MCF 10A (cell line): ENCODE data around the gene ZNF688. TPM values are rescaled to one million over a fixed set of nuclear protein-coding genes. Genes with fewer than 3 reads are reported as not detected.
A peak's percentile ranks its signal among the peaks of the same experiment; 100 is the strongest.

Experiments used
- BruUV-seq: library from RNA; stranded (reverse); fragments of 400-500 nt; replicated peaks from 2 replicates; lab custom pipeline; 2021; lab: Mats Ljungman, UMichigan
- CTCF ChIA-PET: fragments of 300-600 bp; sonication (Branson Sonifier 250); formaldehyde crosslinking; extraction: SDS; loops from one replicate; lab custom pipeline; 2021; ENCODE audit warnings: antibody characterized with exemption, inconsistent platforms; lab: Yijun Ruan, JAX
- POLR2A ChIA-PET: fragments of 300-600, 350-650 bp; sonication (Branson Sonifier 250); formaldehyde crosslinking; extraction: SDS; loops from one replicate; lab custom pipeline; 2020; ENCODE audit warnings: antibody characterized with exemption, inconsistent platforms; lab: Yijun Ruan, JAX
- DNase-seq: peaks from one replicate; pipeline ENCODE4 v3.0.0-alpha.2; 2018; ENCODE audit not compliant: unreplicated experiment
- H3K27ac Mint-ChIP-seq: one replicate; pipeline ENCODE4 v1.8.0; 2022; ENCODE audit warnings: mild to moderate bottlenecking, low read depth, mixed read lengths; ENCODE audit not compliant: unreplicated experiment
- H3K27me3 Mint-ChIP-seq: one replicate; pipeline ENCODE4 v1.8.0; 2022; ENCODE audit warnings: mixed read lengths; ENCODE audit not compliant: insufficient read depth, unreplicated experiment
- H3K36me3 Mint-ChIP-seq: one replicate; pipeline ENCODE4 v1.8.0; 2022; ENCODE audit warnings: mild to moderate bottlenecking, moderate library complexity, mixed read lengths; ENCODE audit not compliant: insufficient read depth, unreplicated experiment
- H3K4me1 Mint-ChIP-seq: one replicate; pipeline ENCODE4 v1.8.0; 2022; ENCODE audit warnings: mixed read lengths; ENCODE audit not compliant: insufficient read depth, unreplicated experiment
- H3K4me3 Mint-ChIP-seq: one replicate; pipeline ENCODE4 v1.8.0; 2022; ENCODE audit warnings: mild to moderate bottlenecking, moderate library complexity, mixed read lengths; ENCODE audit not compliant: unreplicated experiment
- H3K9me3 Mint-ChIP-seq: one replicate; pipeline ENCODE4 v1.8.0; 2022; ENCODE audit warnings: mixed read lengths; ENCODE audit not compliant: unreplicated experiment
- CTCF ChIP-seq: fragments of 200-600 bp; IDR thresholded peaks from one replicate; pipeline ENCODE4 v1.8.0; 2022; ENCODE audit warnings: antibody characterized with exemption, mild to moderate bottlenecking; ENCODE audit not compliant: unreplicated experiment
- intact Hi-C: fragments of 100-400 bp; cut with micrococcal nuclease; formaldehyde crosslinking; loops from 2 replicates; pipeline ENCODE4 v1.14.1; 2022
- total RNA-seq: library from RNA; stranded (reverse); gene quantifications from 2 replicates; pipeline ENCODE4 v1.2.3, GENCODE V29; 2022

ZNF688 gene
- total RNA-seq, 1 experiment from 2014 or later, result 9.0 TPM

- Mint-ChIP-seq H3K36me3 (peaks cover 32% of the 10 kb centered on the region), H3K27me3 (no peaks in the 10 kb centered on the region), H3K27ac (no peak overlapping the region), H3K9me3 (no peaks in the 10 kb centered on the region), H3K4me1 (peaks cover 5% of the 10 kb centered on the region), H3K4me3 (peak overlapping the region; percentile 77)
- DNase-seq, result no peak
- CTCF ChIA-PET, result interaction anchor here (1.2 kb wide), 1 partner anchor 106 kb away, joined by 3 read pairs; no protein-coding TSS in a partner anchor
- POLR2A ChIA-PET, result interaction anchor here (2.8 to 4.5 kb wide), 3 partner anchors 16 to 28 kb away, joined by 38 to 104 read pairs (median 39); partner anchors contain the start of genes ZNF688, ZNF747 and ZNF768
- intact Hi-C loops, result no loop called here
- no peak for TF ChIP-seq CTCF
- BruUV-seq, result no TSS peak
Measured at GRCh38 chr16:30556125-30556473, 15.4 kb downstream of the ZNF688 start.

- H3K4me3 Mint-ChIP-seq, result peak overlapping the region; percentile 77
- H3K9me3 Mint-ChIP-seq, result no peaks in the 10 kb centered on the region
- CTCF ChIA-PET, result interaction anchor here (0.6 to 1.7 kb wide), 2 partner anchors 14 to 126 kb away, joined by 3 to 6 read pairs; partner anchors contain the start of gene DCTPP1
- POLR2A ChIA-PET, result interaction anchor here (4.5 kb wide), 1 partner anchor 21 kb away, joined by 104 read pairs; the partner anchor contains the start of gene ZNF747
- TF ChIP-seq CTCF, result no peak
- no peak for DNase-seq
- H3K27me3 Mint-ChIP-seq, result no peaks in the 10 kb centered on the region
- H3K27ac Mint-ChIP-seq, result no peak overlapping the region
- intact Hi-C loops, result no loop called here
- peaks cover 32% of the 10 kb centered on the region for H3K36me3 Mint-ChIP-seq
- no TSS peak for BruUV-seq
- peaks cover 5% of the 10 kb centered on the region for H3K4me1 Mint-ChIP-seq
Measured at GRCh38 chr16:30555315-30556124, 16.0 kb downstream of the ZNF688 start.

- no peak overlapping the region for H3K27ac Mint-ChIP-seq
- ChIA-PET POLR2A (interaction anchor here (0.7 to 1.0 kb wide), 4 partner anchors 18 to 125 kb away, joined by 3 to 5 read pairs (median 4); partner anchors contain the start of genes DCTPP1 and ZNF785), CTCF (interaction anchor here (0.6 to 1.7 kb wide), 4 partner anchors 14 to 135 kb away, joined by 3 to 6 read pairs (median 4); partner anchors contain the start of gene DCTPP1)
- H3K4me1 Mint-ChIP-seq, result peaks cover 5% of the 10 kb centered on the region
- H3K4me3 Mint-ChIP-seq, result no peak overlapping the region
- H3K36me3 Mint-ChIP-seq, result peaks cover 32% of the 10 kb centered on the region
- BruUV-seq, result no TSS peak
- no peaks in the 10 kb centered on the region for H3K27me3 Mint-ChIP-seq
- no peak for TF ChIP-seq CTCF
- intact Hi-C loops, result no loop called here
- H3K9me3 Mint-ChIP-seq, result no peaks in the 10 kb centered on the region
- DNase-seq, result no peak
Measured at GRCh38 chr16:30554557-30555314, 16.8 kb downstream of the ZNF688 start.
